Measurements from ENCODE around the gene THSD7B. TPM values are rescaled to one million over a fixed set of nuclear protein-coding genes. Genes with fewer than 3 reads are reported as not detected.

THSD7B gene
- total and polyA plus RNA-seq, 2 of the 8 experiments (the other 6 are each of a cell fraction or from before 2014, with no cell fraction given), result 0.60 to 2.9 TPM

DNA sequence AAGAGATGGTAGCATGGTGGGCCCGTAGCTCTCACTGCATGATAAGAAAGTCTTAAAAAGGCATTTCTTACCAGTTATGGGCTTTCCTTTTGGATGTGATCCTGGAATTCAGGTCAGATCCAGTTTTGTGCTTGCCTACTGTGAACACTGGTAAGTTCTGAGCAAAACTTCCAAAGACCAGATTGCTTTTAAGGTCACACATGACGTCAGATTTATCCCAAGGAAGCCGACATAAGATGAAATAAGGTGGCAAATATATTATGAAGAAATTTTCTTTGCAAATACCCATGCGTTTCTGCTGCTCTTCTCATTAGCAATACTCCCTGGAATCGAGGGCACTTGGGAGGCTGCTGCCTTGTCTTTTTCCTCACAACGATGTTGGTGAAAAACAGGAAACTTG lies 782.5 kb downstream of the THSD7B start:
- H3K4me3 ChIP-seq (ENCODE audit: extremely low read depth in 1 of 4, insufficient read depth in 2 of 4, low read depth in 3 of 4, low read length in 4 of 4), result no peak overlapping the region
- H3K27me3 ChIP-seq (replicated peaks in 1 of 4; ENCODE audit: control insufficient read depth in 3 of 4, extremely low read depth in 1 of 4, insufficient read depth in 3 of 4, low read length in 3 of 4), result no peaks in the 10 kb centered on the region
- TF ChIP-seq CTCF (IDR thresholded peaks at IDR 0.05; ENCODE audit: control extremely low read depth in 1 of 3, insufficient read depth in 1 of 3, low read depth in 1 of 3, low read length in 3 of 3) (no peak), RAD21 (IDR thresholded peaks at IDR 0.05 in 1 of 2, conservative IDR thresholded peaks at IDR 0.05 in 1 of 2; ENCODE audit: low read depth in 2 of 2, low read length in 2 of 2) (no peak), POU5F1 (IDR thresholded peaks at IDR 0.05; ENCODE audit: low read depth, low read length) (no peak), CREB1 (IDR thresholded peaks at IDR 0.05) (no peak), TEAD4 (IDR thresholded peaks at IDR 0.05; ENCODE audit: low read depth, low read length) (no peak), CTBP2 (IDR thresholded peaks at IDR 0.05; ENCODE audit: borderline replicate concordance, insufficient read depth, insufficient read length, low read length) (no peak), EP300 (IDR thresholded peaks at IDR 0.05; ENCODE audit: borderline replicate concordance in 1 of 2, low read depth in 2 of 2, low read length in 2 of 2) (no peak), RBBP5 (IDR thresholded peaks at IDR 0.05; ENCODE audit: borderline replicate concordance, low read depth, low read length) (no peak), SP1 (IDR thresholded peaks at IDR 0.05; ENCODE audit: low read depth, low read length) (no peak), CBX8 (IDR thresholded peaks at IDR 0.05; ENCODE audit: borderline replicate concordance, low read depth, low read length) (no peak)
- TF ChIP-seq, protein P1, sequence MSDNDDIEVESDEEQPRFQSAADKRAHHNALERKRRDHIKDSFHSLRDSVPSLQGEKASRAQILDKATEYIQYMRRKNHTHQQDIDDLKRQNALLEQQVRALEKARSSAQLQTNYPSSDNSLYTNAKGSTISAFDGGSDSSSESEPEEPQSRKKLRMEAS (IDR thresholded peaks at IDR 0.05), result no peak
- no peak for DNase-seq (ENCODE audit: low read depth in 1 of 2, low spot score in 2 of 2)
- H4K5ac ChIP-seq (ENCODE audit: insufficient read length, low read depth, low read length), result no peak overlapping the region
- H2BK15ac ChIP-seq (ENCODE audit: low read length), result no peak overlapping the region
- no peaks in the 10 kb centered on the region for H4K20me1 ChIP-seq (replicated peaks in 1 of 2; ENCODE audit: control insufficient read depth in 1 of 2, insufficient read depth in 2 of 2, low read length in 2 of 2)
- ChIA-PET CTCF (ENCODE audit: partially characterized antibody) (no interaction called here), POLR2A (ENCODE audit: partially characterized antibody) (no interaction called here)
- H3K18ac ChIP-seq (ENCODE audit: extremely low read depth, low read length), result no peak overlapping the region
- no peak overlapping the region for H4K91ac ChIP-seq (replicated peaks; ENCODE audit: insufficient read length, low read length)
- H2BK20ac ChIP-seq (ENCODE audit: low read length), result no peak overlapping the region
- H3K56ac ChIP-seq (replicated peaks; ENCODE audit: insufficient read length, low read depth, low read length), result no peak overlapping the region
- H3K14ac ChIP-seq (ENCODE audit: insufficient read length), result no peak overlapping the region
- WGBS, 2 experiments (ENCODE audit: extremely low coverage in 1 of 2, insufficient coverage in 1 of 2, insufficient read length in 1 of 2, insufficient replicate concordance in 2 of 2, low coverage in 1 of 2, low lambda C conversion rate in 2 of 2, missing lambda C conversion rate in 1 of 2), result 89% methylated on average over 6 of the region's 6 CpGs; no CpG with 5 or more reads in 1 of the 2 experiments
- H2BK12ac ChIP-seq (ENCODE audit: low read depth, low read length), result no peak overlapping the region
- FAIRE-seq, result no peak
- no peak overlapping the region for H3K23ac ChIP-seq (ENCODE audit: insufficient read length)
- H3K4me1 ChIP-seq (replicated peaks in 1 of 4; ENCODE audit: control insufficient read depth in 3 of 4, insufficient read depth in 4 of 4, low read length in 3 of 4), result no peaks in the 10 kb centered on the region; a peak in 1 of 7 replicates
- no peaks in the 10 kb centered on the region for H3K9me3 ChIP-seq (ENCODE audit: insufficient read depth in 2 of 2, low read depth in 1 of 2, low read length in 1 of 2)
- no peak overlapping the region for H3K4me2 ChIP-seq (ENCODE audit: insufficient read depth in 1 of 2, low read depth in 2 of 2, low read length in 2 of 2)
- no peaks in the 10 kb centered on the region for H3K36me3 ChIP-seq (ENCODE audit: control insufficient read depth in 2 of 4, insufficient read depth in 4 of 4, low read length in 3 of 4)
- no peak overlapping the region for H2BK5ac ChIP-seq (ENCODE audit: low read depth, low read length)
- no peak overlapping the region for H2BK120ac ChIP-seq (replicated peaks; ENCODE audit: low read depth, low read length)
- H2AFZ ChIP-seq (ENCODE audit: low read length), result no peak overlapping the region
- H3K79me1 ChIP-seq (ENCODE audit: low read depth, low read length), result no peaks in the 10 kb centered on the region
- no peaks in the 10 kb centered on the region for H3K79me2 ChIP-seq (ENCODE audit: control insufficient read depth in 1 of 2, insufficient read depth in 2 of 2, low read length in 2 of 2)
- no peaks in the 10 kb centered on the region for H3K23me2 ChIP-seq (ENCODE audit: low read depth, low read length)
- no peak overlapping the region for H3K4ac ChIP-seq (replicated peaks; ENCODE audit: insufficient read length, low read depth, low read length)
- no peak overlapping the region for H4K8ac ChIP-seq (ENCODE audit: extremely low read depth, insufficient read depth, low read length)
- no peak overlapping the region for H2AK5ac ChIP-seq (ENCODE audit: low read depth, low read length)
- H3K9ac ChIP-seq (replicated peaks in 1 of 4; ENCODE audit: extremely low read depth in 1 of 4, low read depth in 3 of 4, low read length in 3 of 4), result no peak overlapping the region
- no peak overlapping the region for H3K27ac ChIP-seq (ENCODE audit: low read depth, low read length)
